NCI-H1417 treated with DMSO at 0.1 percent for 48 hours (cell line): ENCODE data around the gene CTIF.
A peak's percentile ranks its signal among the peaks of the same experiment; 100 is the strongest.

ENCODE experiments used
- DNase-seq: peaks from one replicate; lab custom pipeline; 2025; lab: John Stamatoyannopoulos, UW

Gene CTIF

GRCh38 chr18:48901145-48902022, 362.6 kb downstream of the CTIF start:
- no peak for DNase-seq

GRCh38 chr18:48902023-48902855, 363.4 kb downstream of the CTIF start:
- DNase-seq: peak; percentile 50

GRCh38 chr18:48902856-48903601, 364.2 kb downstream of the CTIF start:
- no peak for DNase-seq

- DNase-seq: no peak
These were observed 365.3 kb downstream of the CTIF start for GRCh38 chr18:48904091-48904490.

GRCh38 chr18:48904847-48905394, 366.1 kb downstream of the CTIF start:
- DNase-seq: no peak

- no peak for DNase-seq
These were observed 366.7 kb downstream of the CTIF start for GRCh38 chr18:48905513-48905912.

GRCh38 chr18:48908916-48909315, 370.1 kb downstream of the CTIF start:
- no peak for DNase-seq

GRCh38 chr18:48909721-48910120, 370.9 kb downstream of the CTIF start:
- DNase-seq: no peak

GRCh38 chr18:48910972-48911545, 372.2 kb downstream of the CTIF start:
- no peak for DNase-seq
